Psoas muscle (tissue), 8 donors: ENCODE measurements around the gene IDH3B. TPM values are rescaled to one million over a fixed set of nuclear protein-coding genes. Genes with fewer than 3 reads are reported as not detected.

Source experiments
- ATAC-seq, 4 donors: fragments of 200-7000 bp; cut with Tn5 transposase; one replicate each; pipeline ENCODE4 v1.9.1; 2020; ENCODE audit warnings: moderate library complexity in 3 of 4, mild to moderate bottlenecking in 2 of 4
- DNase-seq, 2 donors: peaks; one replicate each; pipeline ENCODE4 v3.0.0-alpha.2; 2020
- H3K27ac ChIP-seq: fragments of 200-600 bp; one replicate; pipeline ENCODE4 v1.8.0; 2022
- H3K27me3 ChIP-seq, 3 donors: fragments of 200-600 bp in 1 of 3; one replicate each; pipeline versions ENCODE4 v1.6.1 to v1.8.0; 2013 to 2022; ENCODE audit warnings: low read length in 2 of 3, mild to moderate bottlenecking in 2 of 3, moderate library complexity in 1 of 3; ENCODE audit not compliant: insufficient read depth in 3 of 3
- H3K36me3 ChIP-seq, 2 donors: fragments of 200-600 bp in 1 of 2; one replicate each; pipeline versions ENCODE4 v1.6.1 to v1.8.0; 2013 to 2022; ENCODE audit warnings: low read depth in 1 of 2, mild to moderate bottlenecking in 1 of 2, moderate library complexity in 1 of 2; ENCODE audit not compliant: insufficient read depth in 1 of 2
- H3K4me1 ChIP-seq: fragments of 200-600 bp; one replicate; pipeline ENCODE4 v1.8.0; 2022
- H3K4me3 ChIP-seq: fragments of 200-600 bp; one replicate; pipeline ENCODE4 v1.8.0; 2022; ENCODE audit warnings: mild to moderate bottlenecking
- H3K9me3 ChIP-seq: fragments of 200-600 bp; one replicate; pipeline ENCODE4 v1.8.0; 2022
- WGBS, 3 donors: extraction: QIAGEN DNeasy Blood & Tissue Kit; methylation state at CpG; one replicate each; pipeline versions ENCODE4 v1.1.6 to v1.1.7; 2013; 5-methylcytosine and 5-hydroxymethylcytosine counted together
- intact Hi-C, 2 donors: fragments of 100-400 bp; cut with DNase I; formaldehyde crosslinking; loops; one replicate each; pipeline versions ENCODE4 v1.11.0 to v1.14.2; 2022
- polyA plus RNA-seq, 3 donors: library from polyadenylated mRNA; stranded (reverse); fragments of 200-250 nt; gene quantifications; one replicate each; pipeline ENCODE4 v1.2.3, GENCODE V29; 2013
- total RNA-seq, 4 donors: library from RNA; stranded (reverse); fragmentation: NEBNext Ultra II Directional in 2 of 4; extraction: Animal tissue kit (Norgen Biotek cat#: 25700) in 2 of 4; gene quantifications; one replicate each; pipeline versions ENCODE4 v1.2.1 to v1.2.4, GENCODE V29; 2021 to 2023
- TF ChIP-seq, protein P1 (sequence below): fragments of 200-600 bp; IDR thresholded peaks from one replicate; pipeline ENCODE4 v1.8.0; 2022; ENCODE audit warnings: antibody characterized with exemption
- donor health status: healthy with polysubstance abuse.
- donor health status: DM: no; HTN: no; CAD: no; lungs with moderate emphysema.
- donor health status: Bipolar disorder and iron deficiency.
- donor health status: healthy.
- donor health status: DM: yes; HTN: yes; CAD: no.
- donor health status: DM: no; HTN: no; CAD: no.
- donor health status: DM: no; HTN: no; CAD: no.
- donor health status: DM: yes; HTN: yes; CAD: no.

The IDH3B gene
- total and polyA plus RNA-seq, 7 donors: 58.8 to 262 (median 133) TPM

DNA sequence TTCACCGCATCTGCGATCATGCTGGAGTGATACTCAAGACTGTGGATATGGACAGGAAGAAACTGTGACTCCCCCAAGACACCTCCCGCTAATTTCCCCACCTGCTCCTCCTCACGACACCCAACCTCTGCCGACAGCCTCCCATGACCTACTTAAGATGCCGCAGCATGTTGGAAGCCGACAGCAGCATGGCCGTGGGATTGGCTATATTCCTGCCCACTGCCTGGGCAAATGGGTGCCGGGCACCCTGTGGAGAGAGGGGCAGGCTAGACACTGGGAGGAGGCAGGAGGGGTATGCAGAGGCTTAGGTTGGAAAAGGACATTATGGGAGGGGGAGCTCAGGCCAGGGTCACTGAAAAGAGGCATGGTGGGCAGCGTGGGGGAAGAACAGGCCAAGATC is 4.5 kb downstream of the IDH3B start:
- intact Hi-C loops: loop anchor here in 1 of 2 donors (10.0 kb wide), 1 partner anchor 185 kb away; the partner anchor contains the start of gene SNRPB
- no peaks in the 10 kb centered on the region for H3K27me3 ChIP-seq
- no peak overlapping the region for H3K27ac ChIP-seq
- peaks cover 3% of the 10 kb centered on the region for H3K4me1 ChIP-seq
- H3K36me3 ChIP-seq: peaks cover 36 to 86% of the 10 kb centered on the region in 2 donors
- H3K4me3 ChIP-seq: no peak overlapping the region
- TF ChIP-seq, protein P1, sequence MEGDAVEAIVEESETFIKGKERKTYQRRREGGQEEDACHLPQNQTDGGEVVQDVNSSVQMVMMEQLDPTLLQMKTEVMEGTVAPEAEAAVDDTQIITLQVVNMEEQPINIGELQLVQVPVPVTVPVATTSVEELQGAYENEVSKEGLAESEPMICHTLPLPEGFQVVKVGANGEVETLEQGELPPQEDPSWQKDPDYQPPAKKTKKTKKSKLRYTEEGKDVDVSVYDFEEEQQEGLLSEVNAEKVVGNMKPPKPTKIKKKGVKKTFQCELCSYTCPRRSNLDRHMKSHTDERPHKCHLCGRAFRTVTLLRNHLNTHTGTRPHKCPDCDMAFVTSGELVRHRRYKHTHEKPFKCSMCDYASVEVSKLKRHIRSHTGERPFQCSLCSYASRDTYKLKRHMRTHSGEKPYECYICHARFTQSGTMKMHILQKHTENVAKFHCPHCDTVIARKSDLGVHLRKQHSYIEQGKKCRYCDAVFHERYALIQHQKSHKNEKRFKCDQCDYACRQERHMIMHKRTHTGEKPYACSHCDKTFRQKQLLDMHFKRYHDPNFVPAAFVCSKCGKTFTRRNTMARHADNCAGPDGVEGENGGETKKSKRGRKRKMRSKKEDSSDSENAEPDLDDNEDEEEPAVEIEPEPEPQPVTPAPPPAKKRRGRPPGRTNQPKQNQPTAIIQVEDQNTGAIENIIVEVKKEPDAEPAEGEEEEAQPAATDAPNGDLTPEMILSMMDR: no peak
- no peak for ATAC-seq
- 69 to 83% (median 79%) methylated on average over 10 of the region's 10 CpGs for WGBS, 3 donors
- H3K9me3 ChIP-seq: no peaks in the 10 kb centered on the region
- no peak for DNase-seq

DNA sequence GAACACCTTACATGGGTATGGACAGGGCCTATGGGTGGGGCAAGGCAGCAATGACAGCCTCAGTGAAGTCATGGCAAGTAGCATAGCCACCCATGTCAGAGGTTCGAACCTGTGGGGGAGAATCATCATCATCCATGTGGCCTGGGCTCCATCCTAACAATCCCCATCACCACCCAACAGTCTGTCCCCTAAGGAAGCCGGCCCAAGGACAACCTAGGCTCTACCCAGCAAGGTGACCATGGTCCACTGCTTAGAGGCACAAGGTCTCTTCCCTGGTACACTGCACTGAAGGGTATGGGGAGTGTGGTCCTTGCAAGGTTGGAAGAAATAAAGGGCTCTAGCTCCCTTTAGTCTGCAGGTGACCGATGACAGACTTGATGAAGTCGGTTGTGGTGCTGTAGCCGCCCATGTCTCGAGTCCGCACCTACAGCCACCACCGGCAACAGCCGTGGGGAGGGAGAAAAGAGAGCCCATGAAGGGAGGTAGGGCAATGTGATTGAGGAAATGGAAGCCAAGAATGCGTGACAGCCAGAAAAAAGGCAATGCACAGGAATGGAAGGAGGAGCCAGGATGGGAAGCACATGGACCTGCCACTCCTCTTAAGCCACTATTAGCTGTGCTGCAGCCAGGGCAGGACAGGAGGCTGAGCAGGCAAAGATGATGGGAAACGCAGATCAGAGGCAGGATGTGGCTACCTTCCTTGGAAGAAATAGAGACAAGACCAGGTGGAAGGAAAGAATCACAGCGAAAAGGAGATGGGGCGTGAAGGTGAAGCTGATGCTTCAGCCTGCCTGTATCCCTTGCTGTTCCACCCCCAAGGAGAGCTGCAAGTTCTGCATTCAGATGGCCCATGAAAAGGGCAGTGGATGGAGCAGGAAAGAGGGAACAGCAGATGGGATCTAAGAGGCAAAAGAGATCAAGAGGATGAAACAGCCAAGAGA is 5.3 kb downstream of the IDH3B start:
- Histone ChIP-seq H3K27me3 (no peaks in the 10 kb centered on the region), H3K4me1 (peaks cover 11% of the 10 kb centered on the region), H3K27ac (no peak overlapping the region), H3K36me3 (peaks cover 36 to 95% of the 10 kb centered on the region in 2 donors), H3K9me3 (no peaks in the 10 kb centered on the region), H3K4me3 (no peak overlapping the region)
- WGBS, 3 donors: 65 to 71% (median 66%) methylated on average over 13 of the region's 13 CpGs
- ATAC-seq: no peak
- TF ChIP-seq, protein P1: no peak
- intact Hi-C loops: loop anchor here in 1 of 2 donors (10.0 kb wide), 1 partner anchor 184 kb away; the partner anchor contains the start of gene SNRPB
- no peak for DNase-seq

DNA sequence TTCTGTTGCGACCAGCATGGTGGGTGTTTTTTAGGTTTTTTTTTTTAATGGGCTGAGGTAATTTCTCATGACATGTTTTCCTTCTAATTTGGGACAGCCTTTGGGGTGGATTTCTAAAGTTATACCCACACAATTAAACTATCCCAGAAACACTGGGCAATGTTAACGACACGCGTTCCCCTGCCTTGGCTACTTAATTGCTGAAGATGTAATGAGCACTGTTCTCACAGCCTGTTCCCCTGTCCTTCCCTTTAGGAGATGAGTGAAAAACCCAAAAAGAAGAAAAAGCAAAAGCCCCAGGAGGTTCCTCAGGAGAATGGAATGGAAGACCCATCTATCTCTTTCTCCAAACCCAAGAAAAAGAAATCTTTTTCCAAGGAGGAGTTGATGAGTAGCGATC is 6.3 kb downstream of the IDH3B start:
- H3K4me1 ChIP-seq: peaks cover 12% of the 10 kb centered on the region
- intact Hi-C loops: loop anchor here in 1 of 2 donors (10.0 kb wide), 1 partner anchor 183 kb away; the partner anchor contains the start of gene SNRPB
- DNase-seq: no peak
- no peaks in the 10 kb centered on the region for H3K9me3 ChIP-seq
- WGBS, 3 donors: 63 to 84% (median 75%) methylated on average over 5 of the region's 5 CpGs
- no peaks in the 10 kb centered on the region for H3K27me3 ChIP-seq
- H3K36me3 ChIP-seq: peaks cover 36 to 94% of the 10 kb centered on the region in 2 donors
- ATAC-seq: no peak
- TF ChIP-seq, protein P1: no peak
- no peak overlapping the region for H3K4me3 ChIP-seq
- no peak overlapping the region for H3K27ac ChIP-seq

DNA sequence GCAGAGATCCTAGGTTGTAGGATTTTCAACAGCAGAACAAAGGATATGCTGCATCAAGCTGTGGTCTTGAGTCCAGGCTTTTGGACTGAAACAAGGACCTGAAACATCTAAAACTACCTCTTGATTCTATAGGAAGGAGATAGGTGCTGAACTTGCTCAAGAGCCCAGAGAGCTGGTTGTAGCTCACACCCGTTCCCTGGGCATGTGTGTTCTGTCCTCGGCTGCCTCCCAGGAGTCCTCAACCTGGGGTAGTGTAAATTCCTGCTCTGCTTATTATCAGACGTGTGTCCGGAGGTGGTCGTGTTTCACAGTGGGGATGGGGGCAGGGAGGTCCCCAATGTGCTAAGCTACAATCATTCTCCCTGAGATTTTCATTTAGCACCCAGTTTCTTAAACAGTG is 6.8 kb downstream of the IDH3B start:
- H3K36me3 ChIP-seq: peaks cover 35 to 89% of the 10 kb centered on the region in 2 donors
- no peaks in the 10 kb centered on the region for H3K27me3 ChIP-seq
- TF ChIP-seq, protein P1: no peak
- DNase-seq: no peak
- H3K27ac ChIP-seq: no peak overlapping the region
- intact Hi-C loops: loop anchor here in 1 of 2 donors (10.0 kb wide), 1 partner anchor 182 kb away; the partner anchor contains the start of gene SNRPB
- H3K4me3 ChIP-seq: no peak overlapping the region
- H3K9me3 ChIP-seq: no peaks in the 10 kb centered on the region
- H3K4me1 ChIP-seq: peaks cover 12% of the 10 kb centered on the region
- no peak for ATAC-seq
- WGBS, 3 donors: 48 to 66% (median 48%) methylated on average over 5 of the region's 5 CpGs
